GM19455 (cell line): ENCODE results near the gene CEP72.
"Not testable (repeated sequence)": the region's sequence is repeated elsewhere in the genome, so short reads cannot be mapped to it uniquely, and the experiment has no call there.

ENCODE experiments used
- ATAC-seq: cut with Tn5 transposase; IDR thresholded peaks from one replicate; pipeline ENCODE4 v1.9.1; 2021; ENCODE audit not compliant: unreplicated experiment

Gene CEP72

DNA sequence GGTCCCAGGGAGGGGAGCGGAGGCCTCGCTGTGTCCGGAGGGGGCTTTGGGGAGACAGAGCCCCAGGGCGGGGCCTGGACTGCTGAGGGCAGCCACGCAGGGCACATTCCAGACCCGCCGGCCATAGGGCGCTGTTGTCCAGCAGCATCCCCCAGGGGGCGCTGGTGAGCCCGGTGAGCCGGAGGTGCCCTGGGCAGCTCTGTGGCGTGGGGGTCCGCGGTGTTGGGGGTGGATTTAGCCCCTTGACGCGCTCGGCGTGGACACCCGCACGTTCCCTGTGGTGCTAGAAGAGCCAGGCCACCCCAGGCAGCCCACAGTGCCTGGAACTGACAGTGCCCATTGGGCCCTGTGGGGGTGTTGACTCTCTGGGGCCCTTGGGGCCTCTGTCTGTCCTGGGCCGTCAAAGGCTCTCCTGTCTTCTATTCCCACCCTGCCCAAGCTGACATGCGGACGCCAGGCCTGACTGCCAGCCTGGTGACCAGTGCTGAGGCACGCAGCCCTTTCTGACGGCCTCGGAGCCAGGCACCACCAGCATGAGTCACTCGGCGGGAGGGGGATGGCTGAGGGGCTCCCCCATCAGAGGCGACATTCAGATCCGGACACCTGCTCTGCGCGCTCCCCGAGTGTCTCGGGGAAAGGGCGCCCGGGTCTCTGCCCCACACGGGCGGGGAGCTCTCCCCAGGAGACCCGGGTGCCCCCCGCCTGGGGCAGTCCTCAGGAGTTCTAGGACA, 57.1 kb downstream of the CEP72 start:
- ATAC-seq = no peak

DNA sequence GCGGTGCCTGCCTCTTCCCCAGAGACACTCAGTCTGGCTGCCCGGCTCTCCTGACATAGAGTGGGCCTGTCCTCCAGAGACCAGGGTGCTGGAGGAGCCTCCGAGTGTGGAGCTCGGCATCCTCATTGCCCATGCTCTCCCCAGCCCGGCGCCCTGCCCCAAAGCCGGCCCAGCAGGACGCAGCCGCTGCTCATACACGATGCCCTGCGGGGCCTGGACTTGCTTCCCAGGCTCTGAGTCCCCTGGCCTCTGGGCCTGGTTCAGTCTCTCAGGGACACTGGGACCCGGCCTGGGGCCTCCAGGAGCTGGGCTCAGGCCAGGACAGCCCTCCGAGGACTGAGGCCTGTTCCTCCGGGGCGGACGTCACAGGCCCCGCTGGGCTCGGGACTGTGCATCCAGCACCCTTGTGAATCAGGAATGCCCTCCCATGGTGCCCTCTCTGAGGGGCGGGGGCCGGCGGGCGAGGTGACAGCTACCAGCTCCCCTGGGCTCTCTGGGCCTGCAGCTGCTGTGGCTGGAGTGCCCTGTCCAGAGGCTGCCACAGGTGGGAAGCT, 57.8 kb downstream of the CEP72 start:
- ATAC-seq = no peak

DNA sequence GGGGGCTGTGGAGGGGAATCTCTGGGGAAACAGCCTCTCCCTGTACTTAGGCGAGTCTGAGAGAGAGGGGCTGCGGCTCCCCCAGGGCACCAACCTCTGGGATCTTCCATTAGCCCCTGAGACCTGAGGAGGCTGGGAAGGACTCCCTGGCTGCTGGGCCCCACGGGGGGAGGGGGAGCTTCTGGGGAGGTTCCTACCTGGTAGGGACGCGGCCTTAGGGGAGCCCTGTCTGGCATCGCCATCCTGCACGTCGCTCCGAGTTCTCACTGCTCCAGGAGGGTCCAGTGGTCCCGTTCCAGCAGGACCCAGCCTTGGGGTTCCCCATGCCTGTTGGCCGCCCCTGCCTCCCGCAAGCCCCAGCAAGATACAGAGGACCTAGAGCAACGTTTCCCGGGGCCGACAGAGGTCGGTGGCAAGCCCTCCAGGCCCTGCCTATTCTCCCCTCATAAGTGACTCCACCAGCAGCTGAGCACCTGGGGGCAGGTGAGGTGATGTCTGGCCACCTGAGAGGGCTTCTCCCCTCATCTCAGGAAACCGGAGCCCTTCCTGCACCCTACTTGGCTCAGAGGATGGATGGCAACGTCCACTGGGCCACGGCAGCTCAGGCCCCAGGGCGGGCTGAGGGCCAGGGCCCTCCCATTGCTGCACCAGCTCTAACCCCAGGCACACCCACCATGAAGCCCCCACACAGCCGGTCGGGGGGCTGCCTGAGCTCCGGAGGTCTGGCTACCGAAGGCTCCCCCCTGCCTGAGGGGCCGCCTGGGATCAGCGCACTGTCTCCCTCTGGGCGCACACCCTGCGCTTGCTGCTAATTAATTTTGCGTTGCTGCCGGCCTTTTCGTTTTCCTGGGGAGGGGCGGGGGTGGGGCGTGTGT, 58.5 kb downstream of the CEP72 start:
- no peak for ATAC-seq

DNA sequence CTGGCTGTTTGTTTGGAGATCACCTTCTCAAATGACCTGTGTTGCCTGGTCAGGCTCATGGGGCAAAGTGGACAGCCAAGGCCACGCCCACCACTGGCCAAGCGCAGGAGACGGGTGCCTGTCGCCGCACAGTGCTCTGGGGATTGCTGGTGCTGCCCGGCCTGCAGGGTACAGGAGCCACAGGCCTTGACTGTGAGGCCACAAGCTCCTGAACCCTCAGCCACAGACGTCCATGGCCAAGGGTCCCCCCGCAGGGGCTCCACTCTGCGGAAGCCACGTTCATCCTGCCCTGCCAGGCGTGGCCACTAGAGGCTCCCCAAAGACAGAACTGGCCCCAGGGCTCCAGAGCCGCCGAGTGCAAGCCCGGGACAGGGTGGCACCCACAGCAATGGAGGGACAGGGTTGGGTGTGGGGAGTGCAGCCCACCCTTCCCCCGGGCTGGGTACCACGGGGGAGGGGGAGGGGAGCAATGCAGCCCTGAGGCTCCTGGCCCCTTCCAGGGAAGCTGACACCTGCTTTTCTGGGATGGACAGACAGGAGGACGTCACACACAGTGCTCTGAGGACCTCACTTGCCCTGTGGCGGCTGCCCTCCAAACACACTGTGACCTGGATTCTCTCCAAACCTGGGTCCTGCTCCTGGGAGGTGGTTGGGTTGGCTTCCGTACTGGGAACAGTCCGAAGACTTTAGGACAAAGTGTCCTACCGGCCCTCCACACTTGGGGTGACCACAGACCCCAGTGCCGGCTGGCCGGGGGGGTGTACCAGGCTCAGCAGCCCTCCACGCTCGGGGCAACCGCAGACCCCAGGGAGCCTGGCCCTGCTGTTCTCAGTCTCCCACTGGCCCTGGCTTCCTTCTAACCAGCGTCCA, 59.6 kb downstream of the CEP72 start:
- no peak for ATAC-seq

DNA sequence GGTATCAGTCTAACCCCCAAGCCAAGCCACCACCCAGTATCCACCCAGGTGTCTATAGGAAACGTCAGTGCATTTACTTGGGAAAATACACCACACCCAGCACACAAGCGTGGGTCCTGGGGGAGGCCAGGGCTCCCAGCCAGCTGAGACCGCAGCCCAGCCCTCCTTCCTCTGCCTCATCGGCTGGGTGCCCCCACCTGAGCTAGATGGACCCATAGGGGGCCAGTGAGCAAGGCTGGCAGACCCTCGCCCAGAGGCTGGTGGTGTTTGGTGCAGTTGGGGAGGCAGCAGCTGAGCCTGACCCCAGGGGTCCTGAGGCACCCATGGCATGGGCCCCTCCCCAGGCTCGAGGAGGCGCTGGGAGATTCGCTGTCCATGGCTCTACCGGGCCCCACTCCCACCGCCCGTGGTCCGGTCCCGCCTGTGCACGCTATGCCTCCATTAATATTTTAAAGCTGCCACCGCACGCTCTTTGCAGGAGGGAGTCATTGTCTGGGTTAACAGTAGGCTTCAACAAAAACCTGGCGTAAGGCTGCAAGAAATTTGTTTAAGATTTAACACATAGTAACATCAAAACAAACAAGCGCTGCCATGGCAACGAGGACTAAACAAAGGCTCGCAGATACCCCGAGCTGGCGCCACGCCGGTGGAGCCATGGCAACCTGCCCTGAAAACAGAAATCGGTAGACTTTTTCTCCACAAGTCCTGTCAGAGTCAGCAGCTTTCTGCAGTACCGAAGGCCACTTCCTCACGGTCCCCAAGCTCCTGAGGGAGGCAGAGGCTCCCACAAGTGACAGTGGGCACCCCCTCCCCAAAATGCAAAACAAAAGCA, 60.4 kb downstream of the CEP72 start:
- no peak for ATAC-seq

DNA sequence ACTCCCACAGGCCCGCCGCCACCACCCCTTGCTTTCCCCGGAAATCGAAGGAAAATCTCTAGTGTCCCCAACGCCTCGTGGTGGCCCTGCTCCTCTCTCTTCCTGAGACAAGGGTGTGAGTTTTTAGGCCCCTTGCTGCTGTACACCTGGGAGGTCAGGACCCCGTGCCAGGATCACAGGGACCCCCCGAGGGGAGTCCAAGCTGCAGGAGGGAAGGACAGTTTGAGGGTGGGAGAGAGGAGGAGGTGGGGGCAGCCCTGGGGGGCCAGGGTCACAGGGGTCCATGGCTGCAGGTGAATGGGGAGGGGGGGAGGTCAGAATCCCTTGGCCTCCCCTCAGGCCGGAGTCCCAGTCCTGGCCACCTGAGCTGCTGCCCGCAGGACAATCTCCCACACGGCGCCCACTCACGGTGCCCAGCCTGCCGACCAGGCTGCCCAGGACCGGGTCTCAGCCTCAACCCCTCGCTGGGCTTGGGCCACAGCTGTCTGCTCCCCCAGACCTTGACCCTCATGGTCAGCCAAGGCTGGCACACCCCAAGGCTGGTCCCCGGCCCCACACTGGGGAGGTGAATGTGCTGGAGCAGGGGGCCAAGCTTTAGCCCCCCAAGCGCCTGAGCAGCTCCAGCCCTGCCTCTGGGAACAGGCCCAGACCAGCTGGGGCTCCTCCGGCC, 61.2 kb downstream of the CEP72 start:
- no peak for ATAC-seq

DNA sequence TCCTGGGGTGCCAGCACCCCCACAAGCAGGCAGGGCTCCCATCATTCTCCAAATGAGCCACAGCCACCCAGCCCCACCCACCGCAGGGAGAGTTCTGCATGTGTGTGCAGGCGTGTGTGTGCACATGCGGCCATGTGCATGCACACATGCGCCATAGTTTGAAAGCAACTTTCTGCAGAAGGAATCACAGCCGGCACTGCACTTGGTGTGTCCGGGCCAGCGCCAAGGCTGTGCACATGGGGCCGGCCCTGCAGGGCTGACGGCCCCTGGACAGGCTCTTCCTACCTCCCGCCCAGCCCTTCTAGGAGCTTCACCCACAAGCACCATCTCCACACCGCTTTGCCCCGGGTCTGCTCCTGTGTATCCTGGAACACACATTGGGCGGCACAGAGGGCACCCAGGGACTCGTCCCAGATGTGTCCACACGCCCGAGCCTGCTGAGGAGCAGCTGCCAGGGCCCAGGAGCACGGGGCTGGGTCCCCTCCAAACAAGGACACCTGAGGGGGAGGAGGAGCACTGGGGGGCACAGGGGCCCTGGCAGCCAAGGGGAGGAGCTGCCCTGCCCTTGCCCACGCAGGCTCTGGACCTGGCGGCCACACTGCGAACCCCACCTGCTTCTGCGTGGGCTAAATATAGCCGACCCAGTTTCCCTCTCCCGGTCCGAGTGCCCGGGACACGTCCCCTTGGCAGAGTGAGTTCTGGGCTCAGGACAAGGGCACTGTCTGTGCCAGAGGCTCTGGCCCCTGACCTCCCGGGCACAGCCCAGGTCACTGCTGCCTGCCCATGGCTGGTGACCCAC, 61.9 kb downstream of the CEP72 start:
- ATAC-seq = no peak

DNA sequence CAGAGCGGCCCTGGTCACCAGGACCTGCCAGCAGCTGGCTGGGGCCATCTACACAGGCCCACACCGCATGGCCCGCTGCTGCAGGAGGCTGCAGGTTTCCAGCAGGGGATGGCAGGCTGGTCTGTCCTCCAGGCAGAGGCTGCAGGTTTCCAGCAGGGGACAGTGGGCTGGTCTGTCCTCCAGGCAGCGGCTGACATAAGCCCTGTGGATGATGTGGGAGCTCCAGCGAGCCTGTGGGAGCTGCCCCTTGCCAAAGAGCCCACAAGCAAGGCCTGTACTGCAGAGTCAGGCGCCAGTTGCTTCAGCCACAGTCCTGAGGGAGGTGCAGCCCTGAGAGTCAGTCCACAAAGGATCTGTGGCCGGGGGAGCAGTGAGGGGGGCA, 62.5 kb downstream of the CEP72 start:
- ATAC-seq = no peak

DNA sequence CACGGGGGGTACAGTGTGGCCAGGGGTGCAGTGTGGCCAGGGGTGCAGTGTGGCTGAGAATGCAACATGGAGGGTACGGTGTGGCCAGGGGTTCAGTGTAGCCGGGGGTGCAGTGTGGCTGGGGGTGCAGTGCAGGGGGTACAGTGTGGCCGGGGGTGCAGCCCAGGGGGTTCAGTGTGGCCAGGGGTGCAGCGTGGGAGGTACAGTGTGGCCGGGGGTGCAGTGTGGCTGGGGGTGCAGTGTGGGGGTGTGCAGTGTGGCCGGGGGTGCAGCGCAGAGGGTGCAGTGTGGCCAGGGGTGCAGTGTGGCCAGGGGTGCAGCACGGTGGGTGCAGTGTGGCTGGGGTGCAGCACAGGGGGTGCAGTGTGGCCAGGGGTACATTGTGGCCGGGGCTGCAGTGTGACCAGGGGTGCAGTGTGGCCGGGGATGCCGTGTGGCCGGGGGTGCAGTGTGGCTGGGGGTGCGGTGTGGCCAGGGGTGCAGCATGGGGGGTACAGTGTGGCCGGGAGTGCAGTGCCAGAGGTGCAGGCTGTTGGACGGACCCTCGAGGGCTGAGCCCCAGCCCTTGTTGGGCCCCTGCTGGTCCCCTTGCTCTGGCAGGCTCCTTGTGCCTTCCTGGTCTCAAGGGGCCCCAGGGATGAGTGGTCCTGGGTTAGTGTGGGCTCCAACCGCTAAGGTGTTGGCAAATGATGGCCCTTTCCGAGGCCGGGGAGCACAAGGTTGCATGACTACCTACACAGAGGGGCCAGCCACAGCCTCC, 63.2 kb downstream of the CEP72 start:
- ATAC-seq = no peak

DNA sequence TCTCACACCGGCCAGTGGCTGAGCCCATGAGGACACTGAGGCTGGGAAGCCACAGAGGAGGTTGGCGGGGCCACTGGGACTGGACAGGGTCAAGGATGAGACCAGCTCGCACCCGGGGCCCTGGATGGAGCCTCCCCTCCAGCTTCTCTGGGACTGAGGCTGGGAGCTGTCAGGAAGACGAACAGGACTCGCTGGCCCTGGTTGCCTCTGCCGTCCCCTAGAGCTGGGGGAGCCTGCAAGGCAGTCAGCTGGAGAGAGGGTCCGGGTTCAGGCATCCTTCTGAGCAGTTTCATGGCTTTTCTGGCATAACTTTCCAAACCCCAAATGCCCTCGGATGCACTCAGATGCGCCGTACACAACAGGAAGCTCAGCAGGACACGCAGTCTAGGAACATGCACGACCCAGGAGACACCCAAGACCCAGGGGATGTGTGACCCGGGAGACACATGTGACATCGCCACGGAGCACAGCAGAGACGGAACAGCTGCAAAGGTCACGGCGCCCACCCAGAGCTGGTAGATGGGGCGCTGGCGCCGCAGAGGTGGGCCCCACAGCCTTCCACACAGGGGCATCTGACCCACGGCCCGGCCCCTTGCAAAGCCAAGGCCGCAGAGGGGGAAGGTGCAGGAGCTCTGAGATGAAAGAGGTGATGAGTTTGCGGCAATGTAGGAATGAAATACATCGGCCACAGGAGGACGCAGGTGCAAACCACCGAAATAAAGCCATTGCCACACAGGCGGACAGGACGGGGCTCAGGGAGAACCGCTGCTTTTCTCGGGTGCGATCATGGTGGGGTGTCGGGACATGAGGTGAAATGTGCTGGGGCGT, 63.9 kb downstream of the CEP72 start:
- ATAC-seq = no peak

DNA sequence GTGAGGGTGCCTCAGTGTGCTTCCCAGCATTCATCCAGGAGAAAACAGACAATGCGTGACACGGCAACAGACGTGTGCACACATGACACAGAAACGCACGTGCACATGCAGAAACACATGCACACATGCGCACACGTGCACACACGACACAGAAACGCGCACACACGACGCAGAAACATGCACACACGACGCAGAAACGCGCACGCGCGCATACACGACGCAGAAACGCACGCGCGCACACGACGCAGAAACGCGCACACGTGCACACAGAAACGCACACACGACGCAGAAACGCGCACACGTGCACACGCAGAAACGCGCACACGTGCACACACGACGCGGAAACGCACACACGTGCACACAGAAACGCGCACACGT, 64.5 kb downstream of the CEP72 start:
- no peak for ATAC-seq

DNA sequence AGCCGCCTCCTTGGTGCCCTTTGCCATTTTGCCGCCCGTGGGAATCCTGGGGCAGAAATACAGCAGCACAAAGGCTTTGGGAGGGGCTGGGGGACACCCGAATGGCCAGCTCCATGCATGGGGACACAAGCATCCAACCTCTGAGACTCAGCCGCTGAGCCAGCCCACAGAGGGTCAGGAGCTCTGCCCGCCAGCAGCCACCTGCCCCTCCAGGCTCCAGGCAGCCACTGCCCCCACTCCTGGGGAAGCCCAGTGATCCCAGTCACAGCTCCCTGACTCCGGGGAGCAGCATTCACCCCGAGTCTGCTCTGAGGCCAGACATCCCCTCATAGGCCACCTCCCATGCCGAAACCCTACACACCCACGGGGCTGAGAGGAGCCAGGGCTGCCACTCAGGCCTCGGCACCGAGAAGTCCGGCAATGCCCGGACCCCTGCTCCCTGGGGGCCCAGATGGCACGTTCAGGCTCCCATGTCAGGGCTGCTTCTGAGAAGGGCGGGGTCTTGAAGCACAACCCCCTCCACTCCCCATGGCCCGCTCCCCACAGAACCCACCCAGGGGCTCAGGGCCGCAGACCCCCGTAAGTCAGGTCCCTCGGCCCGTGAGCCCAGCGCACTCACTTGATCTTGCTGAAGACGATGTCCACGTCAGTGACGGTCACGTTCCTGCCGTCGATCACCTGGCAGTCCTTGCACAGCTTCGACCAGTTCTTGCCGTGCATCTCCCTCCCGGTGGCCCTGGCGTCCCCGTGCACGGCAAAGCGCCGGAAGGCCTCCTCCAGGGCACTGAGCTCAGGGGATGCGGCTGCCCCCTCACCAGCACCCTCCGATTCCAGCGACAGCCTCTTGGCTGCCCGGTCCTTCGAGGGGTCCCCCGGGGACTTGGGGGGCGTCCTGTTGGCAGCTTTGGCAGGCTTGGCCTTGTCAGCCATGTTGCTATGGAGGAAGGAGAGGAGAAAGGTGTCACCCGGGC, 65.3 kb downstream of the CEP72 start:
- ATAC-seq = no peak

DNA sequence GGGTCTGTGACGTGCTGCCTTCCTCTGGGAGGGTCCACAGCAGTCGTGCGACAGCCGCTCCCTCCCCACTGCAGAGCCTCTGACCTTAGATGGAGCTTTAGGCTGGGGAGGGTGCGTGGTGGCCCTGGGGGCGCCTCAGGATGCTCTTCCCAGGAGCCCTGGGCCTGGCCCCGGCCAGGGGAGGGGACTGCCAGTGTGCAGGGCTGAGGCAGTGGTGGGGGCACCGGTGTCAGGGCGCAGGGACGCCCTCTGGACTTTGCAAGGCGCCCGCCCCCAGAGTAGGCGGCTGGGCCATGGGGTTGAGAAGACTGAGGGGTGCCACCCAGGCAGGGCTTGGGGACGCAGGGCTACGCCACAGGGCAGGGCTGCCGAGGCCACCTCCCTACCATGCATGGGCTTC, 66.4 kb downstream of the CEP72 start:
- ATAC-seq = not testable (repeated sequence)

DNA sequence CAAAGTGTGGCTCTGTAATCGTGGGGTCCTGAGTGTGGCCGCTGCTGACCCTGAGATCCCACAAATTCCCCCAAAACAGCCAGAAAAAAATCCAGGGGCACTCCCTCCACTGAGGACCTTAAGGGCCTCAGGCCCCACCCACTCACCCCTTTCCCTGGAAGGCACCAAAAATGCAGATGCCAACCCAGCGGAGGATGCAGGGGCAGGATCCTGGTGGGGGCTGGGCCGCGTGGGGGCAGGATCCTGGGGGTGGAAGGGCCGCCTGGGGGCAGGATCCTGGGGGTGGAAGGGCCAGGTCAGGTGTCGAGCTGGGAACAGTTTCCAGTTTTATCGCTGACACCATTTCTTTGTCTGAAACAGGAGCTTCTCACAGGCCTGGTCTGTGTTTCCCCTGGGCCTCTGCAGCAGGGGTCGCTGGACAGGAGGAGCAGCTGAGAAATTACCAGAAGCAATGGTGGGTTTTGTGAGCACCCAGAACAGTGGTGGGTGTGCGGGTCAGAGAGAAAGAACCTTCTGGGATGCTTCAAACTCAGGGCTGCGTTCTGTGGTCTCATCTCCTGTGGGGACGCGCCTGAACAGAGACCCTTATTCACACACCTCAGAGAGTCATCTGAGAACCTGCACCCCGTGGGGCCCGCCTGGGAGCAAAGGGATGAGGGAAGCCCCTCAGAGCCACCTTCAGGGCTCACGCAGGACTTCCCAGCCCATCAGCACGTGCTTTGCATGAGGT, 67.2 kb downstream of the CEP72 start:
- ATAC-seq = not testable (repeated sequence)

DNA sequence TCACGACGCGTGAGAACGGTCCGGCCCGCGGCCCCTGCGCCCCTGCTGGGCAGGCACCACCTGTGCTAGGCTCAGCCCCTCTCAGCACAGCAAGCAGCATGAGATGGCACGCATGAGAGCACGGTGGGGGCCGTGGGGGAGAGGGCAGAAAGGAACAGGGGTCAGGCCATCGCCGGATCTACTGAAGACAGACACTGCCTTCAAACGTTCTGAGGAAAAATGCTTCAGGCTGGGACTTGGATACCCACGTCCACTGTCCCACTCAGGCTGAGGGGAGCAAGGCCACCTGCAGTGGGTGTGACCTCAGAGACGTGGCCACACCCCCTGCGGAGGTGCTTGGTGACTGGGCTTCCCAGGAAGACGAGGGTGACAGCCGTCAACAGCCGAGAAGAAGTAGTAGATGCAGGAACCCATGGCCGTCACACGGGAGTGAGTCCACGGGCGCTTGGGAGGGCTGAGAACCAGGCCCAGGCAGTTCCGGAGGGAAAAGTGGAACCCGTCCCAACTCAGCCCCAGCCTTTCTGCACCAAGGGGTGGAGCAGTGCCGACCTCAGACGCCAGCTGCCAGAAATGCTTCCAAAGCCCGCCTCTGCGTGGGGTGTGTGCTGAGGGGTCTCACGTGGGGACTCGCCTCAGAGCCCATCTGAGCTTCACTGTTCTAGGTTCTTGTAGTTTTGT, 68.1 kb downstream of the CEP72 start:
- not testable (repeated sequence) for ATAC-seq
